H9 (cell line): ENCODE results near the gene ATG7. TPM values are rescaled to one million over a fixed set of nuclear protein-coding genes. Genes with fewer than 3 reads are reported as not detected.

Experiments
- DNase-seq: peaks from one replicate; pipeline ENCODE4 v3.0.0-alpha.2; 2017
- H2AFZ ChIP-seq: one replicate; pipeline ENCODE4 v1.6.1; 2013; ENCODE audit warnings: mild to moderate bottlenecking, low read length, control low read depth, moderate library complexity
- H2AK5ac ChIP-seq: 2 replicates; pipeline ENCODE4 v1.6.1; 2013; ENCODE audit warnings: low read length, control low read depth, mixed read lengths; ENCODE audit not compliant: insufficient read length
- H2BK120ac ChIP-seq: one replicate; pipeline ENCODE4 v1.6.1; 2013; ENCODE audit warnings: low read depth, mild to moderate bottlenecking, low read length, control low read depth, inconsistent platforms; ENCODE audit not compliant: poor library complexity, severe bottlenecking
- H2BK12ac ChIP-seq: 2 replicates; pipeline ENCODE4 v1.6.1; 2013; ENCODE audit warnings: low read length, control low read depth, mixed read lengths, low read depth; ENCODE audit not compliant: insufficient read length
- H2BK15ac ChIP-seq: 2 replicates; pipeline ENCODE4 v1.6.1; 2013; ENCODE audit warnings: low read depth, low read length, control low read depth
- H2BK20ac ChIP-seq: one replicate; pipeline ENCODE4 v1.6.1; 2013; ENCODE audit warnings: low read depth, mild to moderate bottlenecking, low read length, control low read depth, inconsistent platforms; ENCODE audit not compliant: poor library complexity, severe bottlenecking
- H2BK5ac ChIP-seq: 2 replicates; pipeline ENCODE4 v1.6.1; 2013; ENCODE audit warnings: low read length, control low read depth, mixed read lengths; ENCODE audit not compliant: insufficient read length
- H3K14ac ChIP-seq: 2 replicates; pipeline ENCODE4 v1.6.1; 2013; ENCODE audit warnings: low read length, control low read depth; ENCODE audit not compliant: insufficient read depth
- H3K18ac ChIP-seq: 2 replicates; pipeline ENCODE4 v1.6.1; 2013; ENCODE audit warnings: low read depth, mild to moderate bottlenecking, mixed read lengths, low read length, control low read depth; ENCODE audit not compliant: insufficient read length
- H3K23ac ChIP-seq: 2 replicates; pipeline ENCODE4 v1.6.1; 2013; ENCODE audit warnings: low read length, control low read depth, mixed read lengths, low read depth; ENCODE audit not compliant: insufficient read length
- H3K23me2 ChIP-seq: 2 replicates; pipeline ENCODE4 v1.6.1; 2013; ENCODE audit warnings: low read depth, mild to moderate bottlenecking, mixed read lengths, low read length, control low read depth; ENCODE audit not compliant: insufficient read length, poor library complexity, severe bottlenecking
- H3K27ac ChIP-seq: 2 replicates; pipeline ENCODE4 v1.5.1; 2013; ENCODE audit warnings: low read length, control low read depth, mixed read lengths, low read depth; ENCODE audit not compliant: insufficient read length
- H3K27me3 ChIP-seq: 2 replicates; pipeline ENCODE4 v1.6.1; 2013; ENCODE audit warnings: low read length, control low read depth, inconsistent platforms; ENCODE audit not compliant: insufficient read depth
- H3K4ac ChIP-seq: 2 replicates; pipeline ENCODE4 v1.6.1; 2013; ENCODE audit warnings: low read depth, mild to moderate bottlenecking, control low read depth, inconsistent platforms, low read length, moderate library complexity
- H3K4me1 ChIP-seq: 2 replicates; pipeline ENCODE4 v1.6.1; 2013; ENCODE audit warnings: low read length, control low read depth, inconsistent platforms; ENCODE audit not compliant: insufficient read depth
- H3K4me2 ChIP-seq: 2 replicates; pipeline ENCODE4 v1.6.1; 2013; ENCODE audit warnings: low read length, control low read depth, mixed read lengths; ENCODE audit not compliant: insufficient read length, insufficient read depth
- H3K56ac ChIP-seq: 2 replicates; pipeline ENCODE4 v1.6.1; 2013; ENCODE audit warnings: low read depth, mild to moderate bottlenecking, mixed read lengths, low read length, control low read depth; ENCODE audit not compliant: insufficient read length
- H3K79me1 ChIP-seq: 2 replicates; pipeline ENCODE4 v1.6.1; 2013; ENCODE audit warnings: low read depth, mild to moderate bottlenecking, moderate library complexity, low read length, control low read depth, inconsistent platforms; ENCODE audit not compliant: insufficient read depth, poor library complexity, severe bottlenecking
- H3K79me2 ChIP-seq: 2 replicates; pipeline ENCODE4 v1.6.1; 2013; ENCODE audit warnings: low read length, control low read depth, inconsistent platforms; ENCODE audit not compliant: insufficient read depth
- H3K9ac ChIP-seq: 2 replicates; pipeline ENCODE4 v1.6.1; 2013; ENCODE audit warnings: low read length, control low read depth, mixed read lengths; ENCODE audit not compliant: insufficient read length; ENCODE audit errors: extremely low read depth
- H3K9me3 ChIP-seq: one replicate; pipeline ENCODE4 v1.6.1; 2013; ENCODE audit warnings: low read depth, low read length, inconsistent platforms; ENCODE audit not compliant: control insufficient read depth
- H3T11ph ChIP-seq: one replicate; pipeline ENCODE4 v1.6.1; 2013; ENCODE audit warnings: mild to moderate bottlenecking, low read length, control low read depth, inconsistent platforms
- H4K20me1 ChIP-seq: one replicate; pipeline ENCODE4 v1.6.1; 2013; ENCODE audit not compliant: control insufficient read depth, insufficient read length, insufficient read depth
- H4K5ac ChIP-seq: 2 replicates; pipeline ENCODE4 v1.6.1; 2013; ENCODE audit warnings: low read depth, mild to moderate bottlenecking, mixed read lengths, low read length, control low read depth; ENCODE audit not compliant: insufficient read length
- H4K8ac ChIP-seq: replicated peaks from 2 replicates; pipeline ENCODE4 v1.6.1; 2013; ENCODE audit warnings: low read length, control low read depth, mixed read lengths, low read depth; ENCODE audit not compliant: insufficient read length
- H4K91ac ChIP-seq: 2 replicates; pipeline ENCODE4 v1.6.1; 2013; ENCODE audit warnings: low read depth, mild to moderate bottlenecking, moderate library complexity, mixed read lengths, low read length, control low read depth; ENCODE audit not compliant: insufficient read length
- H3K27ac Mint-ChIP-seq, 3 experiments: 2 replicates in 2 of 3; 3 replicates in 1 of 3; pipeline ENCODE4 v1.8.0; 2020 to 2021; ENCODE audit warnings: mixed read lengths in 3 of 3, mild to moderate bottlenecking in 1 of 3, moderate library complexity in 1 of 3
- H3K27me3 Mint-ChIP-seq: 2 replicates; pipeline ENCODE4 v1.8.0; 2021; ENCODE audit warnings: low read depth, mild to moderate bottlenecking, moderate library complexity, mixed read lengths
- H3K36me3 Mint-ChIP-seq, 3 experiments: 2 replicates in 2 of 3; 3 replicates in 1 of 3; pipeline ENCODE4 v1.8.0; 2020 to 2021; ENCODE audit warnings: low read depth in 3 of 3, mixed read lengths in 3 of 3; ENCODE audit not compliant: insufficient read depth in 1 of 3
- H3K4me1 Mint-ChIP-seq, 2 experiments: 2 replicates each; pipeline ENCODE4 v1.8.0; 2020; ENCODE audit warnings: mixed read lengths in 2 of 2
- H3K4me3 Mint-ChIP-seq, 2 experiments: 2 replicates in 1 of 2; 3 replicates in 1 of 2; pipeline ENCODE4 v1.8.0; 2020 to 2021; ENCODE audit warnings: mild to moderate bottlenecking in 2 of 2, mixed read lengths in 2 of 2, moderate library complexity in 1 of 2
- H3K9me3 Mint-ChIP-seq, 2 experiments: 2 replicates in 1 of 2; 3 replicates in 1 of 2; pipeline ENCODE4 v1.8.0; 2020; ENCODE audit warnings: mild to moderate bottlenecking in 2 of 2, mixed read lengths in 2 of 2, moderate library complexity in 1 of 2
- CTCF ChIP-seq: fragments of 200-600 bp; sonication (generic); conservative IDR thresholded peaks from 3 replicates; pipeline ENCODE4 v1.8.0; 2021; ENCODE audit warnings: antibody characterized with exemption, mild to moderate bottlenecking
- WGBS: extraction: QIAGEN DNeasy Blood & Tissue Kit; methylation state at CpG from one replicate; pipeline ENCODE4 v1.1.7; 2013; ENCODE audit warnings: missing lambda C conversion rate, low lambda C conversion rate, mixed read lengths; ENCODE audit not compliant: insufficient read length; ENCODE audit errors: extremely low coverage; 5-methylcytosine and 5-hydroxymethylcytosine counted together
- total RNA-seq: library from RNA; stranded (reverse); gene quantifications from 2 replicates; pipeline ENCODE4 v1.2.1, GENCODE V29; 2021

The ATG7 gene
- total RNA-seq, 1 experiment from 2014 or later, result 17.9 TPM

- H2AK5ac ChIP-seq, result no peak overlapping the region
- H2BK15ac ChIP-seq, result no peak overlapping the region
- H3K4me1 ChIP-seq, result no peaks in the 10 kb centered on the region
- Mint-ChIP-seq H3K4me3 (no peak overlapping the region), H3K27ac (peak overlapping the region in 2 of 3 experiments; percentile 54 to 56; a peak in 3 of 7 replicates), H3K27me3 (no peaks in the 10 kb centered on the region; the same call in 1 of the 2 replicates), H3K4me1 (peaks cover 8% of the 10 kb centered on the region in 2 experiments), H3K36me3 (peaks cover 4 to 38% (median 35%) of the 10 kb centered on the region in 3 experiments; a peak in 6 of 7 replicates), H3K9me3 (peaks cover 0 to 2% of the 10 kb centered on the region in 2 experiments; a peak in 2 of 5 replicates)
- H3K23me2 ChIP-seq, result no peaks in the 10 kb centered on the region
- no peak overlapping the region for H3K27ac ChIP-seq
- no peaks in the 10 kb centered on the region for H4K20me1 ChIP-seq
- WGBS, result no CpG with 5 or more reads among the region's 23 CpGs
- H2BK120ac ChIP-seq, result no peak overlapping the region
- no peak for TF ChIP-seq CTCF
- H2BK20ac ChIP-seq, result no peak overlapping the region
- no peak overlapping the region for H2AFZ ChIP-seq
- no peak overlapping the region for H4K5ac ChIP-seq
- H3K18ac ChIP-seq, result no peak overlapping the region
- H3K79me1 ChIP-seq, result peaks cover 3% of the 10 kb centered on the region
- H3K79me2 ChIP-seq, result no peaks in the 10 kb centered on the region
- H3K14ac ChIP-seq, result no peak overlapping the region
- H3K9me3 ChIP-seq, result no peaks in the 10 kb centered on the region
- no peak overlapping the region for H2BK12ac ChIP-seq
- H3K4me2 ChIP-seq, result no peak overlapping the region
- no peak overlapping the region for H3K23ac ChIP-seq
- no peak for DNase-seq
- H3T11ph ChIP-seq, result no peak overlapping the region
- no peak overlapping the region for H4K8ac ChIP-seq
- H3K4ac ChIP-seq, result no peak overlapping the region
- H3K27me3 ChIP-seq, result no peaks in the 10 kb centered on the region
- no peak overlapping the region for H4K91ac ChIP-seq
- no peak overlapping the region for H2BK5ac ChIP-seq
- H3K9ac ChIP-seq, result no peak overlapping the region
- no peak overlapping the region for H3K56ac ChIP-seq
These were observed 283.9 kb downstream of the ATG7 start for GRCh38 chr3:11555881-11556633.
